ENCODE measurements around the gene SLC6A5.
A peak's percentile ranks its signal among the peaks of the same experiment; 100 is the strongest.

The SLC6A5 gene

GRCh38 chr11:20626279-20626678, 26.9 kb downstream of the SLC6A5 start:
- no peak for DNase-seq

- DNase-seq = no peak
These were observed 27.6 kb downstream of the SLC6A5 start for GRCh38 chr11:20627026-20627425.

DNA sequence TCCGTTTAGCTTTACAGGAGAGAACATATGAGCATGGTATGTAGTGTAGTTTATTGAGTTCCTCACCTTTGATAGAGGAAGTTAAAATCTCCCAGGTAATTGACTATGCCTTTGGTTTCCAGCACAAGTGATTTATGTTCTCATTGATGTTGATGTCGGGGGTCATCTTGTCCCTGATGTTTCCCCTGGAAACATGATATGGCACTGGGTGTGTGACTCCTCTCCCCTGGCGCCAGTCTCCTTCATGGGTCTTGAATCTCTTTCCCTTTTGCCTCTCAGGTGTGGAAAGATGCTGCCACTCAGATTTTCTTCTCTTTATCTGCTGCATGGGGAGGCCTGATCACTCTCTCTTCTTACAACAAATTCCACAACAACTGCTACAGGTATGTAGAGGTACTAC, 28.3 kb downstream of the SLC6A5 start:
- no peak for DNase-seq

DNA sequence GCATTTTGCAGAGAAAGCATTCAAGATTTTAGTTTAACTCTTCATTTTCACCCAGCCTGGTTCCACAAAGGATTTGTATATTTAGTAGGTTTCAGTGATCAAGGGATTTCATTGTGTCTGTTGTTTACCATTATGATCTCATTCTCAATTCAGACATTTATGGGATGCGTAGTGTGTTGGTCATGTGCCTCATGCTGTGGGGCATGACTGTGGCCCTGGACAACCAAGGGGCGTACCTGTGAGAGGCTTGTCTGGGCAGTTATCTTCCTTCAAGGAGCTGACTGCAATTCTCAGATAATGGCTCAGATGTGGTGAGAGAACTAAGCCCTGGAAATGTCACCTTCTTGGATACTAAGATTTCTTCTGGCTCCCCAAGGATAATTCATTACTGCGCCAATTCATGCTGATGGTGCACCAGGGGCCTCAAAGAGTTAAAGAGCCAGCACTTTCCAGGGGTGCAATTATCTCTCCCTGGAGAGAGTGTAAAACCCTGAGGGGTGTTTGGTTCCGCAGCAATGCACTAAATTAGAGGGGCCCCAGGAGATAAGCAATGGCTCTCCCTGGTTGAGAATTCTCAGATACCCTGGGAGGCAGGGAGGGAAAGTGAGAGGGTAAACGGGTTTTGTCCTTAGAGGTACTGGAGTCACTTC, 32.2 kb downstream of the SLC6A5 start:
- DNase-seq = no peak

GRCh38 chr11:20632169-20632532, 32.7 kb downstream of the SLC6A5 start:
- DNase-seq = no peak

- no peak for DNase-seq
These were observed 34.6 kb downstream of the SLC6A5 start for GRCh38 chr11:20634044-20634443.

DNA sequence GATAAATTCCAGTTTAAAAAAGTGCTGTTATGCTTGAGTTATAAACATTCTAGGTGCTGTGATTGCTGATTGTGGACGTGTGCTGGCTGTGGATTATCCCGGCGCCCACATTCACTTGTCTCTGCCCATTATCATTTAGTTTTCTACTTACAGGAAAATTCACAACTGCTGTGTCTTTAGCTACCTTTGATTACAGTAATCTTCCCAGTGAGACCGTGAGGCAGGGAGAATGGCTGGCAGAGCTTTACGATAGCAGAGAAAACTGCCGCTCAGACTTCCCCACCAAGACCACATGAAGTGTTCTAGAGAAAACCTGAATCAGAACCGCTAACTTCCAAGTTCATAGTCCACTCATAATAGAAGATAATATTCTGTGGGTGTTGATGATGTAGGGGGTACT, 35.4 kb downstream of the SLC6A5 start:
- no peak for DNase-seq

DNA sequence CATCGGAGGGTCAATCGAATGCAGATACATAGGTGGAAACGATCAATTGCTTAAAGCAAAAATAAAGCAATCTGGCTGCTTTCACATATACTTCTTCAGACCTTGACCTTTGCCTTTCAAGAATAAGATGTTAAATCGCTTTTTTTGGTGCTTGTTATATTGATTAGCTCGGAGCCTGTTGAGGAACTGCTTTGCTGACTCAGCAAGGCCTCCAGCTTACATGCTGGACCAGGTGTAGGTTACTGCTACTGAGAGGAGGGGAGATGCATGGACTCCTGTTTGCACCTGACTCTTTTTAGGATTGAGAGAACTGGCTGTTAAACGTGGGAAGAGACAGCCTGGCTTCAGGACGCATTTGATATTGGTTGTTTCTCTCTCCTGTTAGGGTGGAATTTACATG, 38.7 kb downstream of the SLC6A5 start:
- no peak for DNase-seq

- no peak for DNase-seq
These were observed 40.3 kb downstream of the SLC6A5 start for GRCh38 chr11:20639688-20640087.

DNA sequence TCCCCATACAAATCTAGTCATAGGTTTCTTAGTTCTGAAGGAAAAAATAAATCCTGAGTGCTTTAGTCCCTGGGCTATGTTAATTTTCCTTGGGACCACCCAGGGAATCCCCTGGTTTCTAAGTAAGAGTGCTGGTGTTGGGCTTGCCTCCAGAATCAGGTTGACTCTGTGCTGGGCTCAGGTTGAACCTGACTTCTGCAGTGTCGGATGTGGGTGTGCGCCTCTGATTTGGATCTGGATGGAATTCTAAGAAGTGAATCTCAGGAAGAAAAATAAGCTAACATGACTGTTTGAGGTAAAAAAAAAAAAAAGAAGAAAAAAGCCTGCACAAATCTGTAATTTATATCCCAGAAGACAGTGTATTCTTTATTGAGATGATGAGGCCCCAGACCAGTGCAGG, 41.0 kb downstream of the SLC6A5 start:
- DNase-seq = no peak

GRCh38 chr11:20644360-20644759, 45.0 kb downstream of the SLC6A5 start:
- DNase-seq = no peak

DNA sequence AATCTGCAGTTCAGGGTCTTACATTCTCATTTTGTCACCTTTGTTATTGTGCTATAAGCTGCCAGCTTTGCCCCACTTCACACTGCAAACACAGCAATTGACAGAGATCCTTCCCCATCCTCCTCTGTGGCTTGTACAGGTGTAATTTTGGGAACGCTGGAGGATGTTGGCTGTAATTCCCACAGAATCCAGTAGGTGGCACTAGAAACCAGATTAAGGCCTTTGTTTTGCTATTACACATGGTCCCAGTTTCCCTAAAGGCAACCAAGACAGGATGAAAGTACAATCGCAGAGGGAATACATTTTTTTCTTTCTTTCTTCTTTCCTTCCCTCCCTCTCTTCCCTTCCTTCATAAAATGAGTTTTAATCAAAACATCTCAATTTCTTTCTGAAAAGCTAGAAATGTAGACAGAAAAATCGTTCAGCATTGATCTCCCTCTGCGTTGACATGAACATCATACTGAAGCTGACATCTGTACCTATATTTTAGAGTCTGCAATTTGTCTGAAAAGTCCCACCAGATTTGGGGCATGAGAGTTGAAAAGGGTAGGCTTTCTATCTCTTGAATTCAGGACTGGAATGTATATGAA, 48.7 kb downstream of the SLC6A5 start:
- DNase-seq = peak; percentile 50

- DNase-seq = no peak
These were observed 52.9 kb downstream of the SLC6A5 start for GRCh38 chr11:20652150-20652806.

DNA sequence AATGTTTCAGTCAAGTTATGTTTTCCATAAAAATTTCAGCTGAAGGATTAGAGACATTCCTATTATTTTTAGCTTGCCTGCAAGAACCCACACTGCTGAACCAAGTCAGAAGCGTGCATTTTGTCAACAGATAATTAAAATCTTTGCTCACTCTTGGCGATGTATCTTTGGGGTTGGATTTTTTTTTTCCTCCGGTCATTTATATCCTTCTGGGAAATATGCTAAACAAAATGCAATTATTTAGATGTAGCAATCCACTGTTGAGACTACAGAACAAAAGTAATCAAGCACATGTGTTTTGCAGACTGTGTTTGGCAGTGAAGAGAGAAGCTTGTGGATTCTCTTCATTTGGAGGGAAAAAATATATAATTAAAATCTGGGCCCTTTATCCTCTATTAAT, 54.6 kb downstream of the SLC6A5 start:
- no peak for DNase-seq

- no peak for DNase-seq
These were observed 57.5 kb downstream of the SLC6A5 start for GRCh38 chr11:20656901-20657300.

- no peak for DNase-seq
These were observed 58.7 kb downstream of the SLC6A5 start for GRCh38 chr11:20658135-20658534.

- no peak for DNase-seq
These were observed 62.0 kb downstream of the SLC6A5 start for GRCh38 chr11:20661445-20661844.

DNA sequence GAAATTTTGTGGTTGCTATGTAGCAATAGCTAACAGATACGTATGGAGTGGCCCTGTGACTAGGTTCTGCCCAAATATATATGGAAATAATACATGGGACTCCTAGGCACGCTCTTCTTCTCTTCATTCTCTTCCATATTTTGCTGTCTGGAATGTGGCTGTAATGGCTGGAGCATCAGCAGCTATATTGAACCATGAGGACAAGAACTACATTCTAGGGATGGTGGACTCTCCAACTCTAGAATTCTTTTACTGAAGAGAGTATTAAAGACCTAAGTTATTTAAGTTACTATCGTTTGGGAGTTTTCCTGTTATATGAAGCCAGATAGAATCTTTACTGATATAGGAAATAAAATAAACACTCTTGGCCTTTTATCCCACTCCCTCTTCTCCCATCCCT, 62.4 kb downstream of the SLC6A5 start:
- DNase-seq = no peak

- DNase-seq = no peak
These were observed 68.9 kb downstream of the SLC6A5 start for GRCh38 chr11:20668131-20668809.

GRCh38 chr11:20668844-20669819, 69.7 kb downstream of the SLC6A5 start, which contains the start of gene NELL1:
Gene NELL1, plus strand, starts transcription at chr11:20669586.
- no peak for DNase-seq

- no peak for DNase-seq
These were observed 70.6 kb downstream of the SLC6A5 start for GRCh38 chr11:20669820-20670684.

- no peak for DNase-seq
These were observed 71.6 kb downstream of the SLC6A5 start for GRCh38 chr11:20670932-20671403.

Measured in activated CD4-positive, alpha-beta T cell treated with anti-CD3 and anti-CD28 coated beads, Interleukin-10, Interleukin-2, amounts not matched to agents 100 ng/mL and 50 ng/mL, durations not matched to agents 16 hours and 8 hours (primary cell).